Dermis microvascular lymphatic vessel endothelial cell (primary cell): Measurements from ENCODE around the gene EXOC7. TPM values are rescaled to one million over a fixed set of nuclear protein-coding genes. Genes with fewer than 3 reads are reported as not detected.

Experiments used
- DNase-seq, 2 donors: peaks; one replicate each; pipeline versions ENCODE4 v3.0.0 to v3.0.0-alpha.2; 2010; ENCODE audit warnings: low read depth in 2 of 2
- total RNA-seq: library from RNA; depleted of rRNA; stranded (reverse); fragments of >200 nt; gene quantifications from 2 replicates; pipeline ENCODE4 v1.2.1, GENCODE V29; 2014

EXOC7 gene
- total RNA-seq: 58.8 and 89.9 TPM in 2 replicates

- peak; percentile 80 to 90 for DNase-seq
Observed at GRCh38 chr17:76103274-76104139, at the start of gene EXOC7. TSS of gene EXOC7 (minus strand) at chr17:76103787. CDS start at chr17:76103692, 95 bp downstream.

- DNase-seq: no peak
Observed at GRCh38 chr17:76153202-76153601, 49.6 kb upstream of the EXOC7 start.

GRCh38 chr17:76152591-76152990 lies 49.0 kb upstream of the EXOC7 start:
- no peak for DNase-seq

- DNase-seq: no peak
Observed at GRCh38 chr17:76151896-76152454, 48.4 kb upstream of the EXOC7 start.

GRCh38 chr17:76150712-76151622 lies 47.4 kb upstream of the EXOC7 start:
- no peak for DNase-seq

GRCh38 chr17:76149214-76149613 lies 45.6 kb upstream of the EXOC7 start:
- DNase-seq: no peak

GRCh38 chr17:76148015-76148326 lies 44.4 kb upstream of the EXOC7 start:
- no peak for DNase-seq

GRCh38 chr17:76147211-76148014 lies 43.8 kb upstream of the EXOC7 start:
- DNase-seq: peak in 1 of 2 donors; percentile 17

GRCh38 chr17:76146053-76146851 lies 42.7 kb upstream of the EXOC7 start:
- peak in 1 of 2 donors; percentile 16 for DNase-seq

- DNase-seq: peak in 1 of 2 donors; percentile 21
Observed at GRCh38 chr17:76145231-76146052, 41.9 kb upstream of the EXOC7 start.

- no peak for DNase-seq
Observed at GRCh38 chr17:76142585-76143041, 39.0 kb upstream of the EXOC7 start.

GRCh38 chr17:76142039-76142584 lies 38.5 kb upstream of the EXOC7 start:
- no peak for DNase-seq

GRCh38 chr17:76141212-76142038 lies 37.8 kb upstream of the EXOC7 start, which contains the start of gene FOXJ1:
TSS of gene FOXJ1 (minus strand) at chr17:76141245. CDS start at chr17:76140395, 850 bp downstream.
- peak; percentile 65 to 88 for DNase-seq

GRCh38 chr17:76140661-76141211 lies 37.1 kb upstream of the EXOC7 start:
- no peak for DNase-seq

GRCh38 chr17:76139801-76140660 lies 36.4 kb upstream of the EXOC7 start:
- peak in 1 of 2 donors; percentile 20 for DNase-seq

- no peak for DNase-seq
Observed at GRCh38 chr17:76138896-76139752, 35.5 kb upstream of the EXOC7 start.
